Left ventricle myocardium inferior (tissue), 1 donor: ENCODE measurements around the gene BIVM. TPM values are rescaled to one million over a fixed set of nuclear protein-coding genes. Genes with fewer than 3 reads are reported as not detected.

Source experiments
- DNase-seq: peaks from one replicate; pipeline ENCODE4 v3.0.0-alpha.2; 2020
- H3K27ac ChIP-seq: fragments of 200-600 bp; replicated peaks from 2 replicates; pipeline ENCODE4 v1.8.0; 2021
- H3K27me3 ChIP-seq: fragments of 200-600 bp; 2 replicates; pipeline ENCODE4 v1.8.0; 2021; ENCODE audit warnings: low read depth
- H3K36me3 ChIP-seq: fragments of 200-600 bp; 2 replicates; pipeline ENCODE4 v1.8.0; 2021
- H3K4me1 ChIP-seq: fragments of 200-600 bp; 2 replicates; pipeline ENCODE4 v1.8.0; 2021
- H3K4me3 ChIP-seq: fragments of 200-600 bp; 2 replicates; pipeline ENCODE4 v1.8.0; 2021; ENCODE audit warnings: mild to moderate bottlenecking, moderate library complexity
- H3K9me3 ChIP-seq: fragments of 200-600 bp; replicated peaks from 2 replicates; pipeline ENCODE4 v1.8.0; 2021
- CTCF ChIP-seq: fragments of 200-600 bp; IDR thresholded peaks from 2 replicates; pipeline ENCODE4 v1.8.0; 2021; ENCODE audit warnings: antibody characterized with exemption, mild to moderate bottlenecking, borderline replicate concordance
- intact Hi-C: fragments of 100-400 bp; cut with micrococcal nuclease; formaldehyde crosslinking; loops from one replicate; pipeline ENCODE4 v1.11.0; 2022
- total RNA-seq: library from RNA; stranded (reverse); fragmentation: NEBNext Ultra II Directional; extraction: Animal tissue kit (Norgen Biotek cat#: 25700); gene quantifications from one replicate; pipeline ENCODE4 v1.2.1, GENCODE V29; 2021
- donor health status: DM: no; HTN: yes; CAD: no; lungs with severe emphysema.

BIVM gene
- total RNA-seq, 1 donor from 2014 or later = 37.5 TPM

GRCh38 chr13:102807699-102808098, 8.8 kb downstream of the BIVM start:
- intact Hi-C loops = no loop called here
- DNase-seq = no peak
- Histone ChIP-seq H3K27me3 (no peaks in the 10 kb centered on the region), H3K27ac (no peak overlapping the region), H3K4me3 (no peak overlapping the region), H3K9me3 (peaks cover 21% of the 10 kb centered on the region), H3K36me3 (peaks cover 42% of the 10 kb centered on the region), H3K4me1 (peaks cover 45% of the 10 kb centered on the region)
- no peak for TF ChIP-seq CTCF

GRCh38 chr13:102812611-102813287, 13.8 kb downstream of the BIVM start:
- Histone ChIP-seq H3K27me3 (no peaks in the 10 kb centered on the region), H3K9me3 (peaks cover 21% of the 10 kb centered on the region), H3K4me1 (peaks cover 47% of the 10 kb centered on the region), H3K36me3 (peaks cover 56% of the 10 kb centered on the region), H3K4me3 (no peak overlapping the region), H3K27ac (no peak overlapping the region)
- no peak for DNase-seq
- no peak for TF ChIP-seq CTCF
- intact Hi-C loops = no loop called here

DNA sequence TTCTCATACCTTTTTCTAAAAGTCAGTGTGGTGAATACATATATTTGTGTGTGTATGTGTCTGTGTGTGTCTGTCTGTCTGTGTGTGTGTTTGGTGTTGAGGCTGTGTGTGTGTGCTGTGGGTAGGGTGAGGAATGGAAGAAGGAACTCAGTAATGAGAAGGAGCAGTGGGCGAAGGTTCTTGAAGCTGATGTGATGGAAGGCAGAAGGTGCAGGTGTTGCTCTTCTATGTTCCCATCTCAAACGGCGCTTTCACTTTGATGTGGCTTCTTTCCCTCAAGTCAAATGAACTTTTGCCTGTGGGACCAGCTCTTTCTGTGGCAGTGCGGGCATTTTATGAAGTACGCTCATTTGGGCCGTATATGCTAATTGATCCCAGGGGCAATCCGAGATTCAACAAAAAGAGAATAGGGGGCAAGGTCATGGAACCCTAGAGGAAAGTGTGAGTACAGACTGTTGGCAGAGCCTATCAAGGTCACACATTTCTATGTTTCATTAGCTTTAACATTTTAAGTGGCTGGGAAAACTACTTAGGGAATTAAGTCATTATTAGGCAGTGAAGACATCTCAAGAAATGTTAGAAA, 15.2 kb downstream of the BIVM start:
- no peak for DNase-seq
- no peak overlapping the region for H3K27ac ChIP-seq
- no peaks in the 10 kb centered on the region for H3K27me3 ChIP-seq
- no peak for TF ChIP-seq CTCF
- H3K4me3 ChIP-seq = no peak overlapping the region
- peaks cover 36% of the 10 kb centered on the region for H3K4me1 ChIP-seq
- H3K9me3 ChIP-seq = peaks cover 21% of the 10 kb centered on the region
- peaks cover 68% of the 10 kb centered on the region for H3K36me3 ChIP-seq
- intact Hi-C loops = no loop called here

DNA sequence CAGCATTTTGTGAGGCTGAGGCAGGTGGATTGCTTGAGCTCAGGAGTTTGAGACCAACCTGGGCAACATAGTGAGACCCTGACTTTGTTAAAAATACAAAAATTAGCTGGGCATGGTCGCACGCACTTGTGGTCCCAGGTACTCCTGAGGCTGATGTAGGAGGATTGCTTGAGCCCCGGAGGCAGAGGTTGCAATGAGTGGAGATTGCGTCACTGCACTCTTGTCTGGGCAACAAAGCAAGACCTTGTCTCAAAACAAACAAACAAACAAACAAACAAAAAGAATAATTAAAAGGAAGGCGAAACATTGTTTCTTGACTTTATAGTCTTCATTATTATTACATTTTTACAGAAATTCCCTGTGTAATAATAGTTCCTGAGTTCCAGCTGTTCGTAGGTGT, 15.9 kb downstream of the BIVM start:
- H3K27ac ChIP-seq = no peak overlapping the region
- peaks cover 67% of the 10 kb centered on the region for H3K36me3 ChIP-seq
- TF ChIP-seq CTCF = no peak
- H3K27me3 ChIP-seq = no peaks in the 10 kb centered on the region
- DNase-seq = no peak
- H3K9me3 ChIP-seq = peaks cover 21% of the 10 kb centered on the region
- peaks cover 36% of the 10 kb centered on the region for H3K4me1 ChIP-seq
- intact Hi-C loops = no loop called here
- H3K4me3 ChIP-seq = no peak overlapping the region

DNA sequence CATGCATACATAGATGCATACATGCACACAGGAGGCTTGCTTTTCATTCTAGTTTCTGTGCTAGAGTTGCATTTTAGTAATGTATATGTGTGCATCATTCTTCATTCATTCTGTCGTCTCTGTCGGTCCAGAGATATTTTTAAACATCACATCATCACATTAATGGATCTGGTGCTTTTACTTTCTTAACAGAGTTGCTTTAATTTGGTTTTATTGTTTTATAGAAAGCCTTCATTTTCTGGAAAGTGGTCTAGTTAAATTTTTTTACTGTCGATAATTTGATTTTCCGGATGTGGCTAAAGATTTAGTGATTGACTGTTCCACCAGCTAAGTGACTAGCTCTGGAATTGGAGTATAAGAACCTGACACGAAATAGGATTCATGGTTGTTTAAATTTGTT, 16.9 kb downstream of the BIVM start:
- no peaks in the 10 kb centered on the region for H3K27me3 ChIP-seq

More for the DNA sequence above, 16.9 kb downstream of the BIVM start:
- H3K4me3 ChIP-seq = no peak overlapping the region
- peaks cover 67% of the 10 kb centered on the region for H3K36me3 ChIP-seq
- no peak for TF ChIP-seq CTCF
- intact Hi-C loops = no loop called here
- H3K27ac ChIP-seq = no peak overlapping the region
- H3K4me1 ChIP-seq = peaks cover 36% of the 10 kb centered on the region
- H3K9me3 ChIP-seq = peaks cover 12% of the 10 kb centered on the region
- no peak for DNase-seq
